GM21786 (cell line): ENCODE data around the gene SERHL2.
"Not testable (repeated sequence)": the region's sequence is repeated elsewhere in the genome, so short reads cannot be mapped to it uniquely, and the experiment has no call there.

ENCODE experiments used
- ATAC-seq: cut with Tn5 transposase; IDR thresholded peaks from one replicate; pipeline ENCODE4 v1.9.1; 2021; ENCODE audit not compliant: unreplicated experiment

Gene SERHL2

GRCh38 chr22:42571068-42571467 is 17.3 kb downstream of the SERHL2 start:
- ATAC-seq, result not testable (repeated sequence)

DNA sequence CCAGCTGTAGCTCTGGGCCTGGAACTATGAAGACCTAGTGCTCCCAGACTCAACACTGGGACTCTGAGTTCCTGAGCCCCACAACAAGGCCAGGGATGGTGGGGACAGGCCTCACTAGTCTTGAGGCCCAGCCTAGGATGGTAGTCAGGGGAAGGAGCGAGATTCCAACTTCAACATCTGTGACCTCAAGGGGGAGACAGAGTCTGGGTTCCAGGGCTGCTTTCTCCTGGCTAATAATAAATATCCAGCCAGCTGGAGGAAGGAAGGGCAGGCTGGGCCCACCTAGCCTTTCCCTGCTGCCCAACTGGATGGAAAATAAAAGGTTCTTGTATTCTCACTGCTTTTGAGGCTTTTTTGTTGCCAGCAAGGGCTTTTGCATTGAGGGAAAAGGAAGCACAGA is 20.3 kb downstream of the SERHL2 start:
- ATAC-seq, result not testable (repeated sequence)

GRCh38 chr22:42574468-42574867 is 20.7 kb downstream of the SERHL2 start:
- not testable (repeated sequence) for ATAC-seq

- ATAC-seq, result not testable (repeated sequence)
Observed at GRCh38 chr22:42575996-42576574, 22.3 kb downstream of the SERHL2 start.

DNA sequence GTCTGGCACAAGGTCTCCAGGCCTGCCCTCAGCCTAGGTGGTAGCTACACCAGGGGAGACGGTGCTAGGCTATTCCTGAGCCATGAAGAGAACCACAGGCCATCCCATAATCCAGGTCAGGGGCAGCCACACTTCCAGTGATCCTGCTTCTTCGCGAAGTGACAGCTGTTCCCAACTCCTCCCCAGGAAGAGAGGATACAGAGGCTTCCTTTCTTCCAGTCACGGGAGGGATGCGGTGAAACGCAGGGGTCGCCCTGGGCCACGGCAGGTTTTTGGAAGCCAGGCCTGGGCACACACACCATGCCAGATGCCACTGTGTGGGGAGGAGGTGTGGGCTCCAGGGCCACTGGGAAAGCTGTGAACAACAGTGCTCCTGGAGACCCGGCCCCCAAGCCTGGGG is 23.4 kb downstream of the SERHL2 start:
- not testable (repeated sequence) for ATAC-seq

DNA sequence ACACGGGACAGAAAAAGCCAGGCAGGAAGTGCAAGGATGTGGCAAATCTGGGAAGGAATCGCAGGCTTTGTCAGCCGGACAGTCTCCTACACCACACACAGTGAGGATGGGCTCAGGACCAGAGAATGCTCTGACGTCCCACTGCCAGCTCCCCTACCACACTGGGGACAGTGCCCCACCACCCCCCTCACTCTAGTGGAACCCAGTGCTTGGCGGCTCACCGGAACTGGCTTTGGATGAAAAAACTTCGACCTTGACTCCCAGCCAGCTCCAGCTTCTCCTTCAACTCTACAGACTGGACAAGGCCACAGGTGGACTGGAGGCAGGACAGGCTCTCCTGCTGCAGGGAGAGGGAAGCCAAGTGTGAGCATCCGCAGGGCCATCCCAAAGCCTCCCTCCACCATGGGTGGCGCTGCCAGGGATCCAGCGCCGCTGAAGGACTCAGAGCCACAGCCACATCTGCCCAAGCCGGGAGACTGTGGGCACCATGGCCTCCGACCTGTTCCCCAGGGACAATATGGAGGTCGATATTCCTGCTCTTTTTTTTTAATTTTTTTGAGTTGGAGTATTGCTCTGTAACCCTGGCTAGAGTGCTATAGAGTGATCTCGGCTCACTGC is 24.0 kb downstream of the SERHL2 start:
- no peak for ATAC-seq

DNA sequence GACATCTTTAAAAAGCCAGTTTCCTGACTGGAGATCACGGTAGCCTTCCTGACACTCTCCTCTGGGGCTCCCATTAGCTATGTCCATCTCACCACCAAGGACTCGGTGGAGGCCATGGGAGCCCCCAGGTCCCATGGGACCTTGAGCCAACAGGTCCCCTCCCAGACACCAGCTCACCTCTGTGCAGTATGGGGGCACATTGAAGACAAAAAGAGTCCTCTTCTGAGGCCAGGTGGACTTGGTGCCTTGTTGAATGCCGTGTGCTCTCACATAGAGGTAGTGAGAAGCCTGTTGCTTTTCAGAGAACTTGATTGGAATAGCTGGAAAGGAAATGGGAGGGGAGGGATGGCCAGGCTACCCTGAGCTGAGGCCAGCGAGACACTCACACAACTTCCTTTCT is 26.3 kb downstream of the SERHL2 start:
- not testable (repeated sequence) for ATAC-seq

DNA sequence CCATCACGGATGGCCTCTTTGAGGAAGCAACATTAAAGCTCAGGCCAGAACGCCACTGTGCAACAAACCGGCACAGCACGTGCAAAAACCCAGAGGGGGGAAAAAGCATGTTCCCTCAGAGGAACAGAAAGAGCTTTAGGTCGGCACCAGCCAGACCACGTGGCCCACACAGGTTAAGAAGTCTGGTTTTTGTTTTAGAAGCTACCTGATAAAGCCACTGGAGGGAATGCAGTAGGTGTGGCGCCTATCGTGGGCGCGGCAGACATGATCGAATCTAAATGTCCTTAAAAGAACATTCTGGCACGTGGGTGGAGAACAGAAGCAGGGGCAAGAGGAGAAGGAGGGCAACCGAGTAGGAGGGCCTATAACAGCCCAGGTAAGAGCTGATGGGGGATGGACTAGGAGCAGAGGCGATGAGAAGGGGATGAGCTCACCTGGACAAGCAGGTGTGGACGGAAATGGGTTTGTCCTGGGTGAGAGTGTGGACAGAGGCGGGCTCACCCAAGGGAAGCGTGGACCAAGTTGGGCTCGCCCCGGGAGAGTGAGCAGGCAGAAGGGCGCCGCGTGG is 27.5 kb downstream of the SERHL2 start:
- not testable (repeated sequence) for ATAC-seq

- no peak for ATAC-seq
Observed at GRCh38 chr22:42581762-42582716, 28.3 kb downstream of the SERHL2 start.

DNA sequence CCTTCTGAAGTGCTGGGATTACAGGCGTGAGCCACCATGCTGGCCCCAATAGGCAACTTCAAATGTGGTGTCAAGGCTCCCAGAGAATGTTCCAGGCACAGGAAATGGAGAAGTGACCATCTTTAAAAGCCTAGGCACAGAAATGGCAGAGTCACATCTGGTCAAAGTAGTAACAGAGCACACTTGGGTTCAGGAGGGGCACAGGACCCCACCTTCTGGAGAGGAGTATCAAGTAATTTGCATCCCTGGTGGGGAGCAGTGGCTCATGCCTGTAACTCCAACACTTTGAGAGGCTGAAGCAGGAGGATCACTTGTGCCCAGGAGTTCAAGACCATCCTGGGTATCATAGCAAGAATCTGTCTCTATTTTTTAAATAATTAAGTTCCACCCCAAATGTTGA is 29.2 kb downstream of the SERHL2 start:
- no peak for ATAC-seq

- no peak for ATAC-seq
Observed at GRCh38 chr22:42584364-42584940, 30.7 kb downstream of the SERHL2 start.

DNA sequence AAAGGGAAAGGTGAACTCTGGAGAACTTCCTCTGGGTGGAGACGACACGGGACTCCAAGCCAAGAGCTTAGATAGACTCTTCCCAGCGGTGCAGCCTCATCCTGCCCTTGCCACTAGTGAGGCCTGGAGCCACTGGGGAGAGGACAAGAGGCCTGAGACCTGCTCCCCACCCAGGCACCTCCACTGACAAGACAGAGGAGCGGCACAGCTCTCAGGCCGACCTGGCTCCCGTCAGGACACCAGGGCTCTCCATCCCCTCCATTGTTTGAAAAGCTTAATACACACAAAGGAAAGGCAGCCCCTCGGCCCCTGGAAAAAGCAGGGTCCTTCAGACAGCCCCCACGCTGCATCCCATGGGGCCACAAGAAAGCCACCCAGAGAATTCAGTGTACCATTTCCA is 31.3 kb downstream of the SERHL2 start:
- no peak for ATAC-seq

- ATAC-seq, result no peak
Observed at GRCh38 chr22:42586381-42586780, 32.6 kb downstream of the SERHL2 start.

DNA sequence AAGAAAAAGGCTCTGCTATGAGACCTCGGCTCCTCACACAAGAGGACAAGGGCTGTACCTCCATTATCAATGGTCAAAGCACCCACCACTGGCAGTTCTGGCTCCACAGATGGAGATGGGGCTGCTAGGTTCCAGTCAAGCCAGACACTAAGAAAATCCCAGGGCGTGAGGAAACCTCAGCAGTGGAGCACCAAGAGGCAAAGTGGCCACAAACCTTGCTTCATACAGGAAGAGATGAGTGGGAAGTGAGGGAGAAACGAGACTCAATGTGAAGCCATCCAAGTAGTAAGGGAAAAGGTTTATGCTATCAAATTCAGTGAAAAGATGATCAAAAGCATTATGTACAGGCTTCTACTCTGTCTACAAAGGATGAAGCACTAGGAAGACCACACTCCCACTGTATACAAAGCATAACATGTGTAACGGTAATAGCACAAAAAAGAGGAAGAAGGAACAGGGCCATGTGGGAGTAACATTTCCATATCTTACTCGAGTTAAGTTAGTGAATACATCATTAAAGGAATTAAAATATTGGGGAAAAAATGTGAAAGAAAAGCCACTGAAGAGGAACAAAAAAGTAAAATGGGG is 33.9 kb downstream of the SERHL2 start:
- no peak for ATAC-seq

DNA sequence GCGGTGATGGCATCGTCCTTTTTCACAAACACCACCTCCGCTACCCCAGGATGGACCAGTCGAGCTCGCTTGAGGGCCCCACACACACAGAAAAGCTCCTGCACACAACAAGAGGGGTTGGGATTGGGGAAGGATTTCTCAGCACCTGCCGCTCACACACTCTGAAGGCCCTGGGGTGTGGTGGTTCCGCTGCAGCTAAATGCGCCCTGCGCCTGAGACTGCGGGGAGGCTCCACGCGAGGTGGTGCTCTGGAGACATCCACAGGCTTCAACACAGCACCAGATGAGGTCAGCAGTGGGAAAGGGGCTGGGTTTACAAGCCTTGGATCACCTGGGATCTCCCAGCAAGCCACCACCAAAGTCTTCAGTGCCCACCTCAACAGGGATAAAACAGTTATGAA is 38.2 kb downstream of the SERHL2 start:
- ATAC-seq, result no peak

DNA sequence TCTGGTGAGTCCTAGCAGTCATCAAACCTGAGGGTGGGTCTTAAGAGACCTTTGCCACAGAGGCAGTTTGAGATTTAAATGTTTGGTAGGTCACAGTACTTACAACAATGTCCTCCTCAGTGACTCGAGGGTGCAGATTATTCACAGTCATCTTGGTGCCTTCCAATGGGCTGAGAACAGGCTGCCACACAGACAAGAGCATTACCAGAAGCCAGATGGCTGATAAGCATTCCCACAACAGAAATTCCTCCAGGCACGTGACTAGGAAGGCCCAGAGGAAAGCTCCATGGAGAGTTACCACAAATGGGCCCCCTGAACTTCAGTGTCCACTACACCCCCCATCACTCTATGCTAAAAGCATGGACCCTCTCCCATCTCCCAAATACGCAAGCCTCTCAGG is 41.7 kb downstream of the SERHL2 start:
- no peak for ATAC-seq

DNA sequence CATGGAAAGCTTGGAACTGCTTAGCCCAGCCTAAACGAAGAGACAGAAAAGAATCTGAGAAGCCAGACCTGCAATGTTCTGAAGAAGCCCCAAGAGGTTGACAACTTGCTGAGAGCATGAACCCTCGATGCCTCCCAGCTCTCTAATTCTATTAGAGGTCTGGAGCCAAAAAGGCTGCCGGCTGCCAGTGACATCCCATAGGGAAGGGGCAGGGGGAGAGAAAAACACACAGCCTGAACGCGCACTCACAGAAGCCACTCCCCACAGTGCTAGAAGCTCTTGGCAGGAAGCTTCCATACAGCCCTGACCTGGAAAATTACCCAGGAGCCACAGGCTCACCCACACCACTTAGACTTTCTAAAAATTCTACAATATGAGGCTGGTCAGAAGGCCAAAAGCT is 42.6 kb downstream of the SERHL2 start:
- no peak for ATAC-seq

- ATAC-seq, result no peak
Observed at GRCh38 chr22:42596863-42597530, 43.2 kb downstream of the SERHL2 start.

DNA sequence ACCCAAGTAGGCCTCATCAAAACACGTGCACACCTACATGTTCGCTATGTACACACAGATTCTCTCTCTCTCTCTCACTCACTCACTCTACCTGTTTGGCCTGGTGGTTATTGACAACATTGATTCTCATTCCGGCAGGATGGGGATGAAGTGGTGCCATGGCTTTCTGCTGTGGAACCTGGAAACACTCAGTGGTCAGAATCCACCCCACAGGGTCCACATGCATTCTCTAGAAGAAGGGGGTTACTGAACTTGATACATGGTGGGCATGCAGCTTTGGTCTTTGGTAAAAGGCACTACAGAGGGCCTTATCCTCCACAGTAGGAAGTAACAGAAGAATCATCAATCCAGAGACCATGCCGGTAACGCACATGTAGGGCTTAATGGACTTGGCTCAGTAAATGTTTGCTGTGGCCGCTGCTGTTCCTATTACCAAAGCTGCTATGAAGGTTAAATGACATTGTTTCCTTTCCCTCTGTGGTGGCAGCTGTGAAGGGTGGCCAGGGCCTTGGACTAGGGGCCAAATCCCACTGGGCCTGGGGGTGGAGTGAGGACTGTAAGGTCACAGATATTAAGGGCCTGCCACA is 48.2 kb downstream of the SERHL2 start:
- ATAC-seq, result no peak

DNA sequence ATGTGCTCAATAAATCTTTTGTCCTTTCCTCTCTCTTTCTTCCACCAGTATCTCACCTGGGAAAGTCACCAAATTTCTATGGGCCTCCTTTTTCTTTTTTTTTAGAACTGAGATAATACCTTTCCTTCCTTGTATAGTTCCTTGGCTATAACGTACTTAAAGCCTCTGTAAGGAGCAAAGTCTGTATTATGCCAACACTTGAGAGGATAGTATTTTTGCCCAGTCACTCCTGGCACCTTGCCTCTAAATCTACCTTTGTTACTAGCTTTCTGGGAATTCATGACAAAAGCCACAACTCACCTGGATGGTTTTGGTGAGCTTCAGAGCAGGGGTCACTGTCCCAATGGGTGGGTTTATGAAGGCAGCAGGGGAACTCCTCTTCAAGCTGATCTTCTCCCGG is 48.7 kb downstream of the SERHL2 start:
- ATAC-seq, result no peak
